Suprapubic skin (tissue), 3 donors: ENCODE data around the gene KDM5B.

Experiments used
- CTCF ChIP-seq, 2 donors: fragments of 200-600 bp in 1 of 2; fragments of 450-650 bp in 1 of 2; sonication (generic) in 1 of 2; IDR thresholded peaks; one replicate each; pipeline ENCODE4 v1.5.1; 2016 to 2019; ENCODE audit warnings: antibody characterized with exemption in 2 of 2, mild to moderate bottlenecking in 1 of 2, moderate library complexity in 1 of 2
- EP300 ChIP-seq: sonication (generic); formaldehyde crosslinking; IDR thresholded peaks from one replicate; pipeline ENCODE4 v1.6.1; 2017; ENCODE audit warnings: antibody characterized with exemption
- POLR2A ChIP-seq, 2 donors: fragments of 450-650 bp; IDR thresholded peaks; one replicate each; pipeline ENCODE4 v1.6.1; 2017; ENCODE audit warnings: antibody characterized with exemption in 2 of 2, mild to moderate bottlenecking in 2 of 2, moderate library complexity in 2 of 2

DNA sequence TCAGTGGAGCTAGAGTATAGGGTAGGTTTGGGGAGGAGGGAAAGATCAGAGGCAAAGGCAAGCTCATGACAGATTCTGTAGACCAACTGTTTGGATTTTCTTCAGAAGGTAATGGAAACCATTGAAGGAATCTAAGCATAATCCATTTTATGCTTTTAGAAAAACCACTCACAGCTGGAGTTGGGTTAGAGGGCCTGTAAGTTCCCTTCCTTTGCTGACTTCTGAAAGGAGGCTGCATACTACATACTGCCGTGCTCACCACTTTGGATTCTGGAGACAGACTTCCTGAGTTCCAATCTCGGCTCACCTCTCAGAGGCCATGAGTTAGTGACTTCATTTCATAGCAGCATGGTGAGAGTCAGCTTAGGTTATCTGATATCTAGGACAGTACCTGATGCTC, 91.6 kb downstream of the KDM5B start:
- TF ChIP-seq POLR2A (IDR thresholded peaks at IDR 0.05) (no peak), CTCF (IDR thresholded peaks at IDR 0.05) (no peak), EP300 (no peak)
